ENCODE results near the gene TMEM163.

DNA sequence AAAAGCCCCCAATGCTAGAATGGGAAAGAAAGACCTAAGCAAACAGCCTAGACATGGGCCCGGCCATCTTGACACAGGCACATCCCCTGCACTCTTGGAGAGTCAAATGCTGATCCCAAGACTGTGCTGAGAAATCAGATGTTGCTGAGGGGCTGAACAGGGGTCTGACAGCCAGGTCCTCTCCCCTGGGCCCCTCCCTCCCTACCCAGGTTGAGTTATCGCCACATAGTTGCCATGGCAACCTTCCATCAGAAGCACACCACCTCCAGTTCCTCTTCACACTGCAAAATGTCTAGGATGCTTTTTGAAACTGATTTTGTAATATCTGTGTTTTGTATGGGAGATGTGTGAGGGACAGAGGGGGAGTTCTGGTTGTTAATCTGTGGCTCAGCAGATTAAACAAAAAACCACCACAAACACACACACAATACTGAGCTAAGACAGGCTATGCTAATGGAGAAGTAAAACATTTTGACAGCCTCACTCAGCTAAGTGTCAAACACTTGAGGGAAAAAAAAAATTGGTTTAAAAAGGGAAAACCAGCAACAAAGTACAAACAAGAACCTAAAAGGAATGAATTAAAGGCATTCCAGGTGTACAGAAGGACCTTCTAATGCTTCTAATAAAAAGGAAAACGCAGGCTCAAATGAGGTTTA lies 88.2 kb downstream of the TMEM163 start:
- TF ChIP-seq EZH2 (IDR thresholded peaks at IDR 0.05; ENCODE audit: borderline replicate concordance, low read length), result no peak
- no peak for TF ChIP-seq CTCF (IDR thresholded peaks at IDR 0.05; ENCODE audit: low read length)

Data from OCI-LY1 (cell line).